ENCODE data around the gene MGLL.

DNA sequence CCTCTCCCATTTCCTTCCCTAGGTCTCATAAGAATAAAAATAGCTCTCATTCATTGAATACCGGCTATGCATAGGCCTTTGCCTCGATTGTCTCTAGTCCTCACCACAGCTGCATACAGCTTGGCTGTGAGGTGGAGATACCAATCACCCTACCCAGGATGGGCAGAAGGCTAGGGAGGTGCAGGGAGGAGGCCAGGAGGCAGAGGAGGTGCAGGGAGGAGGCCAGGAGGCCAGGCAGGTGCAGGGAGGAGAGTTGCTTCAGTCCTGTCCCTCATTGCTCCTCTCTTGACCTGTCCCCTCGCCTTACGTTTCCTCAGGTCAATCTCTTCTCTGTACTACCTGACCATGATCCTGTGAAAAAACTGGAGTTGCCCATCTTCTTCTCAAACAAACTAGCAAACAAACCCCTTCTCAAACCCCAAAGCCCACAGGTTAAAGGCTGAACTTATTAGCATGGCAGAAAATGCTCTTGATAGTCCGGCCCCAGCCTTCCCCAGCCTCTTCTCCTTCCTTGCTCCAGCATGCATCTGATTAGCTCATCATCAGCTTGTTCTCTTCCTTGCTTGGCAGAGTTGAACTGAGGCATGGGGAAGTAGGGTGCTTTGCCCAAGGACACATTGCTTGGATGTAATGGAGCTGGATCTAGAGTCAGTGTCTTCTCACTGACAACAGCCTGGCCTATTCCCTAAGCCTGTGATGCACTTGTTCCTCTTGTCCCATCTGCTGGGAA, 177.5 kb downstream of the MGLL start:
- TF ChIP-seq, protein P1, sequence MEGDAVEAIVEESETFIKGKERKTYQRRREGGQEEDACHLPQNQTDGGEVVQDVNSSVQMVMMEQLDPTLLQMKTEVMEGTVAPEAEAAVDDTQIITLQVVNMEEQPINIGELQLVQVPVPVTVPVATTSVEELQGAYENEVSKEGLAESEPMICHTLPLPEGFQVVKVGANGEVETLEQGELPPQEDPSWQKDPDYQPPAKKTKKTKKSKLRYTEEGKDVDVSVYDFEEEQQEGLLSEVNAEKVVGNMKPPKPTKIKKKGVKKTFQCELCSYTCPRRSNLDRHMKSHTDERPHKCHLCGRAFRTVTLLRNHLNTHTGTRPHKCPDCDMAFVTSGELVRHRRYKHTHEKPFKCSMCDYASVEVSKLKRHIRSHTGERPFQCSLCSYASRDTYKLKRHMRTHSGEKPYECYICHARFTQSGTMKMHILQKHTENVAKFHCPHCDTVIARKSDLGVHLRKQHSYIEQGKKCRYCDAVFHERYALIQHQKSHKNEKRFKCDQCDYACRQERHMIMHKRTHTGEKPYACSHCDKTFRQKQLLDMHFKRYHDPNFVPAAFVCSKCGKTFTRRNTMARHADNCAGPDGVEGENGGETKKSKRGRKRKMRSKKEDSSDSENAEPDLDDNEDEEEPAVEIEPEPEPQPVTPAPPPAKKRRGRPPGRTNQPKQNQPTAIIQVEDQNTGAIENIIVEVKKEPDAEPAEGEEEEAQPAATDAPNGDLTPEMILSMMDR (IDR thresholded peaks at IDR 0.05; ENCODE audit: insufficient read depth, low read depth, low read length), result no peak
- TF ChIP-seq EZH2 (IDR thresholded peaks at IDR 0.05; ENCODE audit: insufficient read depth, low read length), result no peak
